Embryonic facial prominence (tissue), 1 donor: ENCODE measurements around the gene GDI1.

Source experiments
- DNase-seq: peaks from one replicate; pipeline ENCODE4 v3.0.0-alpha.2; 2016; ENCODE audit errors: extremely low spot score

Gene GDI1

GRCh38 chrX:154408659-154409221 is 28.2 kb upstream of the GDI1 start:
- DNase-seq, result no peak

DNA sequence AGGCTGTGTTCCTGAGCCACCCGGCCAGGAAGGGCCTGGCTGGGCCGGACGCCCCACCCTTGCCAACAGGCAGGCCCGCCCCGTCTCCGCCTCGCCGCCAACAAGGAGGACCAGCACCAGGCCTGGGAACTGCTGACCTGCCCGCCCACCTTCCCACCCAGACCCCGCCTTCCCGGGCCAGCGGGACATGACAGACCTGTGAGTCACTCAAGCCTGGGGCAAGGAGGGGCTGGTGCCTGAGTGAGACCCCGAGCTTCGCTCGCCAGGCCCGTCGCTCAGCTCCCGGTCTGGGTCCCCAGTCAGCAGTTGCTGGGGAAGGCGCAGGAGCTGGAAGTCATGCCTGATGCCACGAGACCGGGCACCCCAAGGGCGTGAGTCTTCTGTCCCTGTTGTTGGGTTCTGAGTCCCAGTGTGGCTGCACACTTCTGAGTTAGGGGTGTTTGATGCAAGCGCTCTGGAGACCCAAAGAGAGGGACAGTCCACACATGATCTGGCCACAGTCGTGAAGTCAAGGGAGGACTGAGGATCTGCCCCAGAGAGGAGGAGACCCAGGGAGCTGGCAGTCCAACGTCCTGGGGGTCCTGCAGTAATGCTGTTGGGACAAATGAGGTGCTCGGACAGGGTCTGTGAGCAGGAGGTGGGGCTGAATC is 27.6 kb upstream of the GDI1 start, which contains the start of gene DNASE1L1:
DNASE1L1 (minus strand) TSS at position 33 of the 650 bp plus-strand sequence. CDS start 3,686 bp downstream, outside the sequence.
- no peak for DNase-seq

- DNase-seq, result no peak
Observed at GRCh38 chrX:154411981-154412340, 25.0 kb upstream of the GDI1 start.

- no peak for DNase-seq
Observed at GRCh38 chrX:154412468-154412867, 24.5 kb upstream of the GDI1 start.

GRCh38 chrX:154413142-154413541 is 23.8 kb upstream of the GDI1 start:
- no peak for DNase-seq

DNA sequence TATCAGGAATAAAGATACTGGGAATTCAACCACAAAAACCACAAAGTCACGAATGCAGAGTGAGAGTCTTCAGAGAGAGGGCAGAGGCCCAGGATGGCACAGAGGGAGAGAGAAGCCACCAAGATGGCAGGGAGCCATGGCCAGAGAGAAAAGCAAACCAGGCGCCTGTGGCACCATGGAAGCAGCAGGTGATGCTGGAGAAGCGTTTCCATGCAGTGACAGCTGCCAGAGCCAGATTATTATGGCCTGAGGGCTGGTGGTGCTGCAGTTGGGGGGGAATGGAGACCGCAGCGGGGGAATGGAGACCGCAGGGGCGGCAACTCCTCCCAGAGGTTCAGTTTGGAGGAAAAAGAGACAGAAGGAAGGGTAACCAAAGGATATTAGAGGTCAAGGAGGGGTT is 19.8 kb upstream of the GDI1 start:
- DNase-seq, result no peak

- no peak for DNase-seq
Observed at GRCh38 chrX:154419189-154419588, 17.8 kb upstream of the GDI1 start.

- DNase-seq, result no peak
Observed at GRCh38 chrX:154419688-154420401, 17.1 kb upstream of the GDI1 start.

- DNase-seq, result no peak
Observed at GRCh38 chrX:154420402-154420756, 16.6 kb upstream of the GDI1 start.

DNA sequence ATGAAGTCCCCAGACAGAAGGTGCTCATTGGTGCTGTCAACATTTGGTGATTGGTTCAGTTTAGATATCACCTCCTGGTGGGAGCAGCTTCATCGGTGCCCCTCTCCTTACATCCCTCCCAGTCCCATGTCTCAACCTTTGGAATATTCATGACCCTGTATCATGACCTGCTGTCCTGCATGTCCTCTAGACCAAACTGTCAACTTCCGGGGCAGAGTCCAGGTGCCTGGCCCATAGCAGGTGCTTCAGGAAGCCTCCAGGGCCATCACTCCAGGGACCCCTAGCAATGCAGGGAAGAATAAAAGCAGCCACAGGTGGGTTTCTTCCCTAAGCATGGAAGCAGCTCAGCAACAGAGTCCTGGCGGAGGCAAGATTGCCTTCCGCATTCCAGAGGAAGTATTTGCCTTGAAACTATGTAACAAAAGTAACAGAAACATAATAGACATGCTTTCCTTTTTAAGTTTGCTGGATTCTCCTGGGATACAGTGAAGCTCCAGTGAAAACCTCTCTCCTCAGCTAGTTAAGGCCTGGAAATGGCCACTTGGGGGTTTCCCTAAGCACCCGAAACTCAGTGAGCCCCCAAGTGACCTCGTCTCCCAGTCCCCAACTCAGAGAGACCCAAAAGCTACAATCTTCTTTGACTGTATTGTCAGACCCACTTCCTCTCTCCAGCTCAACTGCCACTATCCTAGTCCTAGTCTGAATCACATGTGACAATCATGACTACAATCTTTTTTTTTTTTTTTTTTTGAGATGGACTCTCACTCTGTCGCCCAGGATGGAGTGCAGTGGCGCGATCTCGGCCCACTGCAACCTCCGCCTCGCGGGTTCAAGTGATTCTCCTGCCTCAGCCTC is 9.8 kb upstream of the GDI1 start:
- DNase-seq, result no peak

DNA sequence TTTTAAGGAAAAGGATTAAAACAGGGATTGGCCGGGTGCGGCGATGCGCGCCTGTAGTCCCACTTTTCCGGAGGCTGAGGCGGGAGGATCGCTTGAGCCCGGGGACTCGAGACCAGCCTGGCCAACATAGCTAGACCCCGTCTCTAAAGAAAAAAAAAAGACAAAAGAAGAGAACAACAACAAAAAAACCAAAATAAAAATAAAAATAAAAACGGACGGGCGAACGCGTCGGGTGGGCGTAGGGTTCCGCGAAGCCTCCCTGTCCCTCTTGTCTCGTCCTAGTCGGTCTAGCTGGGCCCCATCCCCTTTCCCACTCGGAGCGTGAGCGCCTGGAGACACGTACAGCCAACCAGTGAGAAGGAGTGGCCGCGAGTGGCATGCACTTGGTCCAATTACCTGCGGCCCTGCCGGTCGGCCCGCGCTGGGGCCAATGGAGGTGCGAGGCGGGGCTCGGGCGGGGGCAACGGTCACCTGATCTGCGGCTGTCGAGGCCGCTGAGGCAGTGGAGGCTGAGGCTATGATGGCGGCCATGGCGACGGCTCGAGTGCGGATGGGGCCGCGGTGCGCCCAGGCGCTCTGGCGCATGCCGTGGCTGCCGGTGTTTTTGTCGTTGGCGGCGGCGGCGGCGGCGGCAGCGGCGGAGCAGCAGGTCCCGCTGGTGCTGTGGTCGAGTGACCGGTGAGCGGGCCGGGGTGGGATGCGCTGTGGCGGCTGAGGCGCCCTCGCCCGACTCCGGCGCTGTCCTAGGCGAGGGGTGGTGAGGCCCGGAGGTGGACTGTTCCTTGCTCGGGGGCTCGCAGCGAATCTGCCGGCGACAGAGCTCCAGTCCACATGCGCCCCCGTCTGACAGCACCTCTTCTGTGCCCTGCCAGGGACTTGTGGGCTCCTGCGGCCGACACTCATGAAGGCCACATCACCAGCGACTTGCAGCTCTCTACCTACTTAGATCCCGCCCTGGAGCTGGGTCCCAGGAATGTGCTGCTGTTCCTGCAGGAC is 8.5 kb upstream of the GDI1 start, which contains the start of gene ATP6AP1:
ATP6AP1 (plus strand) TSS at position 502 of the 996 bp plus-strand sequence; CDS start at position 518, 16 bp downstream.
- DNase-seq, result peak; percentile 80

- no peak for DNase-seq
Observed at GRCh38 chrX:154429711-154430110, 7.2 kb upstream of the GDI1 start.

- no peak for DNase-seq
Observed at GRCh38 chrX:154430479-154430878, 6.5 kb upstream of the GDI1 start.

DNA sequence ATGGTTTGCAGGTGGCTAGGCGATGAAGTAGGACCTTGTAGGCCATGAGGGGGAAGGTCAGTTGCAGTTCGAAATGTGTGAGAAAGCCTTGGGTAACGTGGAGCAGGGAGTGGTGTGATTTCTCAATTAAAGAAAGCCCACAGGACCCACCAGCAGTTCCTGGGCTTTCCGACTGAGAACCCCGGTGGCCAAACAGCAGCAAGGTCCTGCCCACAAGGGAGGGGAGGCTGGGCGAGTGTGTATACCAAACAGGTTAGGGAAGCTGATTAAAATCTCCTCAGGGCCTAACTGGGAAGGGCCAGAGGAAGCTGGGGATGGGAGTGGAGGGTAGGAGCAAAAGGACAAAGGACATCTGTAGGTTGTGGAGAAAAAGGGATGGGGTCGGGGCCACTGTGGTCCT is 6.0 kb upstream of the GDI1 start:
- no peak for DNase-seq

GRCh38 chrX:154431341-154431740 is 5.6 kb upstream of the GDI1 start:
- no peak for DNase-seq

DNA sequence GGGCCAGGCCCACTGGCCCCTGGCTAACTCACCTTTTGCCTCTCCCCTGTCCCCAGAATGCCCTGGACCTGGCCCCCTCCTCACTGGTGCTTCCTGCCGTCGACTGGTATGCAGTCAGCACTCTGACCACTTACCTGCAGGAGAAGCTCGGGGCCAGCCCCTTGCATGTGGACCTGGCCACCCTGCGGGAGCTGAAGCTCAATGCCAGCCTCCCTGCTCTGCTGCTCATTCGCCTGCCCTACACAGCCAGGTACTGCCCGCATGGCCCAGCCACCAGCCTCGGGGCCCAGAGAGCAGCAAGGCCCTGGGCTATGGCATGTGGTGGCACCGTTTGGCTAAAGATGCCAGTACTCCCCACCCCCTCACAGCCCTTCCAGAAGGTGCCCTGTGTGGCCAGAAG is 4.7 kb upstream of the GDI1 start:
- DNase-seq, result no peak

GRCh38 chrX:154433605-154434004 is 3.3 kb upstream of the GDI1 start:
- no peak for DNase-seq

GRCh38 chrX:154434394-154435168 is 2.4 kb upstream of the GDI1 start:
- DNase-seq, result no peak

- DNase-seq, result no peak
Observed at GRCh38 chrX:154435171-154435733, 1.7 kb upstream of the GDI1 start.
